Parathyroid adenoma (tissue), 2 donors: Measurements from ENCODE around the gene MELTF.

ENCODE experiments used
- H2AFZ ChIP-seq: fragments of 300-600 bp; sonication (generic); one replicate; pipeline ENCODE4 v1.7.0; 2017; ENCODE audit warnings: antibody characterized with exemption, mild to moderate bottlenecking
- H3K27ac ChIP-seq: fragments of 300-600 bp; sonication (generic); one replicate; pipeline ENCODE4 v1.7.0; 2017
- H3K27me3 ChIP-seq: fragments of 300-600 bp; sonication (generic); one replicate; pipeline ENCODE4 v1.7.0; 2017; ENCODE audit warnings: low read length; ENCODE audit not compliant: control insufficient read depth, insufficient read depth
- H3K36me3 ChIP-seq: fragments of 300-600 bp; sonication (generic); one replicate; pipeline ENCODE4 v1.7.0; 2017; ENCODE audit warnings: low read length; ENCODE audit not compliant: control insufficient read depth, insufficient read depth
- H3K4me1 ChIP-seq: fragments of 300-600 bp; sonication (generic); one replicate; pipeline ENCODE4 v1.7.0; 2017; ENCODE audit warnings: control low read depth
- H3K4me2 ChIP-seq: fragments of 300-600 bp; sonication (generic); one replicate; pipeline ENCODE4 v1.7.0; 2017; ENCODE audit warnings: low read length
- H3K4me3 ChIP-seq: fragments of 300-600 bp; sonication (generic); one replicate; pipeline ENCODE4 v1.7.0; 2017; ENCODE audit warnings: low read depth, low read length
- H3K79me2 ChIP-seq: fragments of 300-600 bp; sonication (generic); one replicate; pipeline ENCODE4 v1.7.0; 2017; ENCODE audit warnings: control low read depth
- H3K9ac ChIP-seq: fragments of 300-600 bp; sonication (generic); one replicate; pipeline ENCODE4 v1.7.0; 2017; ENCODE audit warnings: mild to moderate bottlenecking
- H3K9me3 ChIP-seq: fragments of 300-600 bp; sonication (generic); one replicate; pipeline ENCODE4 v1.7.0; 2017; ENCODE audit warnings: low read length; ENCODE audit not compliant: control insufficient read depth
- TF ChIP-seq, protein P1 (sequence below): fragments of 300-600 bp; sonication (generic); IDR thresholded peaks from one replicate; pipeline ENCODE4 v1.7.0; 2017; ENCODE audit warnings: antibody characterized with exemption, mild to moderate bottlenecking
- donor health status: primary hyperparathyroidism.

Gene MELTF

GRCh38 chr3:196990601-196991007, 39.0 kb downstream of the MELTF start:
- no peaks in the 10 kb centered on the region for H3K27me3 ChIP-seq
- no peak overlapping the region for H3K4me2 ChIP-seq
- H3K9me3 ChIP-seq, result no peaks in the 10 kb centered on the region
- H2AFZ ChIP-seq, result no peak overlapping the region
- no peak overlapping the region for H3K9ac ChIP-seq
- H3K4me1 ChIP-seq, result peaks cover 13% of the 10 kb centered on the region
- TF ChIP-seq, protein P1, sequence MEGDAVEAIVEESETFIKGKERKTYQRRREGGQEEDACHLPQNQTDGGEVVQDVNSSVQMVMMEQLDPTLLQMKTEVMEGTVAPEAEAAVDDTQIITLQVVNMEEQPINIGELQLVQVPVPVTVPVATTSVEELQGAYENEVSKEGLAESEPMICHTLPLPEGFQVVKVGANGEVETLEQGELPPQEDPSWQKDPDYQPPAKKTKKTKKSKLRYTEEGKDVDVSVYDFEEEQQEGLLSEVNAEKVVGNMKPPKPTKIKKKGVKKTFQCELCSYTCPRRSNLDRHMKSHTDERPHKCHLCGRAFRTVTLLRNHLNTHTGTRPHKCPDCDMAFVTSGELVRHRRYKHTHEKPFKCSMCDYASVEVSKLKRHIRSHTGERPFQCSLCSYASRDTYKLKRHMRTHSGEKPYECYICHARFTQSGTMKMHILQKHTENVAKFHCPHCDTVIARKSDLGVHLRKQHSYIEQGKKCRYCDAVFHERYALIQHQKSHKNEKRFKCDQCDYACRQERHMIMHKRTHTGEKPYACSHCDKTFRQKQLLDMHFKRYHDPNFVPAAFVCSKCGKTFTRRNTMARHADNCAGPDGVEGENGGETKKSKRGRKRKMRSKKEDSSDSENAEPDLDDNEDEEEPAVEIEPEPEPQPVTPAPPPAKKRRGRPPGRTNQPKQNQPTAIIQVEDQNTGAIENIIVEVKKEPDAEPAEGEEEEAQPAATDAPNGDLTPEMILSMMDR, result no peak
- no peaks in the 10 kb centered on the region for H3K79me2 ChIP-seq
- no peak overlapping the region for H3K4me3 ChIP-seq
- H3K36me3 ChIP-seq, result no peaks in the 10 kb centered on the region
- no peak overlapping the region for H3K27ac ChIP-seq

- TF ChIP-seq, protein P1, result no peak
- Histone ChIP-seq H3K9me3 (no peaks in the 10 kb centered on the region), H3K27me3 (no peaks in the 10 kb centered on the region)
These were observed 39.8 kb downstream of the MELTF start for GRCh38 chr3:196989721-196990262.

DNA sequence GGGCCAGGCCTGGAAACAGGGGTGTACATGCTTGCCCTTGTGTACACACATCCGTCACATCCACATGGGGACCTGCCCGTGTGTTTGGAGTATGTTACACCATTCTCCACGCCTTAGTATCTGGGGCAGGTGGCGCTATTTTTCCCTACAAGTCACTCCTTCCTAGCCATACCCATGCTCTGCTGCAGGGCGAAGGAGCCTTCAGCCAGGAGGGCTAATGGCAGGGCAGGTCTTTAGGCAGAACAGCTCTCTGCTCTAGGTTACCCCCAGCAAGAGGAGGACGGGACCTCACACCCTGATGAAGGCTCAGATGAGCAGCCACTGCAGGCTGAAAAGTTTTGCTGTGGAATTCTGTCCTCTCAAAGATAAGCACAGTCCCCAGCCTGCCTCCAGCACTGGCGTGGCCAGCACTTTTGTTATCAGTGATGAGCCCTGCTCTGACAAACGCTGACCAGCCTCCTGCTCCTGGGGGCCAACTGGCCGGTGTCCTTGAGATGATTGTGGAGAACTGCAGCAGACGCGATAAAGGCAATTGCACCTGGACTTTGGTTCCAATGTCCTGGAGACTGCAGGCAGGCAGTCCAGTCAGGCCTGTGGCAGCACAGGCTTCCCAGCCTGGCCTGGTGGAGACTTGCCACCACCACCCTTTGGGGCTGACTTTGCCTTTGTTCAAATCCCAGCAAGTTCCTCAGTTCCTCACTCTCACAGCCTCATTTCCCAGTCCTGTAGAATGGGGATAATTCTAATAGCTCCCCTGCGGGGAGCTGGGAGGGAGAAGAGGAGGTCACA, 41.2 kb downstream of the MELTF start:
- Histone ChIP-seq H3K4me1 (peaks cover 24% of the 10 kb centered on the region), H3K36me3 (no peaks in the 10 kb centered on the region), H3K27me3 (no peaks in the 10 kb centered on the region), H3K9me3 (no peaks in the 10 kb centered on the region), H2AFZ (peak overlapping the region; percentile 81), H3K4me3 (no peak overlapping the region), H3K4me2 (no peak overlapping the region), H3K79me2 (no peaks in the 10 kb centered on the region), H3K27ac (peak overlapping the region; percentile 36), H3K9ac (no peak overlapping the region)
- TF ChIP-seq, protein P1, result peak; percentile 19

More at GRCh38 chr3:196989721-196990262, 39.8 kb downstream of the MELTF start:
- H3K27ac ChIP-seq, result no peak overlapping the region
- H3K4me3 ChIP-seq, result no peak overlapping the region
- no peak overlapping the region for H3K9ac ChIP-seq
- peaks cover 21% of the 10 kb centered on the region for H3K4me1 ChIP-seq
- H3K36me3 ChIP-seq, result no peaks in the 10 kb centered on the region
- no peak overlapping the region for H3K4me2 ChIP-seq
- no peak overlapping the region for H2AFZ ChIP-seq
- H3K79me2 ChIP-seq, result no peaks in the 10 kb centered on the region

GRCh38 chr3:196987022-196987421, 42.6 kb downstream of the MELTF start:
- Histone ChIP-seq H3K36me3 (no peaks in the 10 kb centered on the region), H3K4me2 (no peak overlapping the region), H3K79me2 (no peaks in the 10 kb centered on the region), H3K27ac (no peak overlapping the region), H3K9ac (no peak overlapping the region), H3K4me1 (peaks cover 24% of the 10 kb centered on the region), H2AFZ (no peak overlapping the region), H3K27me3 (no peaks in the 10 kb centered on the region), H3K9me3 (no peaks in the 10 kb centered on the region), H3K4me3 (no peak overlapping the region)
- TF ChIP-seq, protein P1, result no peak
